ENCODE results near the gene DAPK3.

The DAPK3 gene

DNA sequence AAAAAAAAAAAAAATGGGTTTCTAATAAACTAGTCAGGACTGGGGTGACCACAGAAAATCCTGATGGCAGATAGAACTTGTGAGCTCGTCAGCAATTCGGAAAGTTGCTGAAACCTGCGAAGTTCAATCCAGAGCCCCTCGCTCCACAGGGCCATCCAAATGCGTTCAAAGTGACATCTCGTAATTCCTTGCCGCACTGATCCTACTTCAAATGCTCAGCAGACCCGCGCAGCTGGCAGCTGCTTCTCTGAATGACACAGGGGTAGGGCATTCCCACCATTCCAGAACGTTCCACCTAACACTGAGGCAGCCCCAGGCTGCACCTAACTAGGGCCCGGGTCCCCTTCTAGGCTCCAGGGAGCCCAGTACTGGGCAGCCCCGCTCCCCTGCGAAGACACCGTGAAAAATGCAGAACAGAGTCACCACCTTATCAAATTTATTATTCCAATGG, 4.8 kb upstream of the DAPK3 start:
- Histone ChIP-seq H3K27ac (ENCODE audit: extremely low read depth, low read depth, low read length) (no peak overlapping the region), H3K4me3 (ENCODE audit: low read depth, low read length) (no peak overlapping the region), H3K9me3 (ENCODE audit: control insufficient read depth, insufficient read depth, low read depth, low read length) (no peaks in the 10 kb centered on the region), H3K4me1 (ENCODE audit: control insufficient read depth, insufficient read depth, low read length) (no peaks in the 10 kb centered on the region), H3K36me3 (ENCODE audit: control insufficient read depth in 2 of 2, insufficient read depth in 1 of 2, low read length in 2 of 2) (peaks cover 18 to 55% of the 10 kb centered on the region in 2 experiments; a peak in 2 of 3 replicates)
- CTCF ChIA-PET: interaction anchor here (1.2 kb wide), 1 partner anchor 12 kb away, joined by 4 read pairs; no protein-coding TSS in a partner anchor
- POLR2A ChIA-PET: interaction anchor here (0.6 to 2.8 kb wide), 5 partner anchors 10 to 168 kb away, joined by 3 to 24 read pairs (median 4); partner anchors contain the start of genes EEF2 and NMRK2
- TF ChIP-seq ZBTB8A (tag by site-specific recombination; IDR thresholded peaks at IDR 0.05): no peak
- TF ChIP-seq GFI1B (tag by site-specific recombination; IDR thresholded peaks at IDR 0.05): no peak
- TF ChIP-seq, protein P1, sequence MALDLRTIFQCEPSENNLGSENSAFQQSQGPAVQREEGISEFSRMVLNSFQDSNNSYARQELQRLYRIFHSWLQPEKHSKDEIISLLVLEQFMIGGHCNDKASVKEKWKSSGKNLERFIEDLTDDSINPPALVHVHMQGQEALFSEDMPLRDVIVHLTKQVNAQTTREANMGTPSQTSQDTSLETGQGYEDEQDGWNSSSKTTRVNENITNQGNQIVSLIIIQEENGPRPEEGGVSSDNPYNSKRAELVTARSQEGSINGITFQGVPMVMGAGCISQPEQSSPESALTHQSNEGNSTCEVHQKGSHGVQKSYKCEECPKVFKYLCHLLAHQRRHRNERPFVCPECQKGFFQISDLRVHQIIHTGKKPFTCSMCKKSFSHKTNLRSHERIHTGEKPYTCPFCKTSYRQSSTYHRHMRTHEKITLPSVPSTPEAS (tag by site-specific recombination; IDR thresholded peaks at IDR 0.05): no peak
- TF ChIP-seq, protein P2, sequence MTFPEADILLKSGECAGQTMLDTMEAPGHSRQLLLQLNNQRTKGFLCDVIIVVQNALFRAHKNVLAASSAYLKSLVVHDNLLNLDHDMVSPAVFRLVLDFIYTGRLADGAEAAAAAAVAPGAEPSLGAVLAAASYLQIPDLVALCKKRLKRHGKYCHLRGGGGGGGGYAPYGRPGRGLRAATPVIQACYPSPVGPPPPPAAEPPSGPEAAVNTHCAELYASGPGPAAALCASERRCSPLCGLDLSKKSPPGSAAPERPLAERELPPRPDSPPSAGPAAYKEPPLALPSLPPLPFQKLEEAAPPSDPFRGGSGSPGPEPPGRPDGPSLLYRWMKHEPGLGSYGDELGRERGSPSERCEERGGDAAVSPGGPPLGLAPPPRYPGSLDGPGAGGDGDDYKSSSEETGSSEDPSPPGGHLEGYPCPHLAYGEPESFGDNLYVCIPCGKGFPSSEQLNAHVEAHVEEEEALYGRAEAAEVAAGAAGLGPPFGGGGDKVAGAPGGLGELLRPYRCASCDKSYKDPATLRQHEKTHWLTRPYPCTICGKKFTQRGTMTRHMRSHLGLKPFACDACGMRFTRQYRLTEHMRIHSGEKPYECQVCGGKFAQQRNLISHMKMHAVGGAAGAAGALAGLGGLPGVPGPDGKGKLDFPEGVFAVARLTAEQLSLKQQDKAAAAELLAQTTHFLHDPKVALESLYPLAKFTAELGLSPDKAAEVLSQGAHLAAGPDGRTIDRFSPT (tag by site-specific recombination; IDR thresholded peaks at IDR 0.05): peak; percentile 51
- no peak for TF ChIP-seq ZNF510 (tag by site-specific recombination; IDR thresholded peaks at IDR 0.05; ENCODE audit: insufficient replicate concordance)
- TF ChIP-seq ZBTB21 (tag by site-specific recombination; IDR thresholded peaks at IDR 0.05): no peak
- TF ChIP-seq ZEB2 (tag by site-specific recombination; IDR thresholded peaks at IDR 0.05): no peak
- TF ChIP-seq ZNF2 (tag by site-specific recombination; IDR thresholded peaks at IDR 0.05): peak; percentile 63; the same call in 1 of the 2 replicates
- TF ChIP-seq, protein P3, sequence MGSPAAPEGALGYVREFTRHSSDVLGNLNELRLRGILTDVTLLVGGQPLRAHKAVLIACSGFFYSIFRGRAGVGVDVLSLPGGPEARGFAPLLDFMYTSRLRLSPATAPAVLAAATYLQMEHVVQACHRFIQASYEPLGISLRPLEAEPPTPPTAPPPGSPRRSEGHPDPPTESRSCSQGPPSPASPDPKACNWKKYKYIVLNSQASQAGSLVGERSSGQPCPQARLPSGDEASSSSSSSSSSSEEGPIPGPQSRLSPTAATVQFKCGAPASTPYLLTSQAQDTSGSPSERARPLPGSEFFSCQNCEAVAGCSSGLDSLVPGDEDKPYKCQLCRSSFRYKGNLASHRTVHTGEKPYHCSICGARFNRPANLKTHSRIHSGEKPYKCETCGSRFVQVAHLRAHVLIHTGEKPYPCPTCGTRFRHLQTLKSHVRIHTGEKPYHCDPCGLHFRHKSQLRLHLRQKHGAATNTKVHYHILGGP (tag by site-specific recombination; IDR thresholded peaks at IDR 0.05): no peak
- peak; percentile 66 for TF ChIP-seq ZBTB17 (tag by site-specific recombination; IDR thresholded peaks at IDR 0.05)
- TF ChIP-seq ZNF791 (tag by site-specific recombination; IDR thresholded peaks at IDR 0.05): no peak
- no peak for TF ChIP-seq SP7 (tag by site-specific recombination; IDR thresholded peaks at IDR 0.05)
- TF ChIP-seq, protein P4, sequence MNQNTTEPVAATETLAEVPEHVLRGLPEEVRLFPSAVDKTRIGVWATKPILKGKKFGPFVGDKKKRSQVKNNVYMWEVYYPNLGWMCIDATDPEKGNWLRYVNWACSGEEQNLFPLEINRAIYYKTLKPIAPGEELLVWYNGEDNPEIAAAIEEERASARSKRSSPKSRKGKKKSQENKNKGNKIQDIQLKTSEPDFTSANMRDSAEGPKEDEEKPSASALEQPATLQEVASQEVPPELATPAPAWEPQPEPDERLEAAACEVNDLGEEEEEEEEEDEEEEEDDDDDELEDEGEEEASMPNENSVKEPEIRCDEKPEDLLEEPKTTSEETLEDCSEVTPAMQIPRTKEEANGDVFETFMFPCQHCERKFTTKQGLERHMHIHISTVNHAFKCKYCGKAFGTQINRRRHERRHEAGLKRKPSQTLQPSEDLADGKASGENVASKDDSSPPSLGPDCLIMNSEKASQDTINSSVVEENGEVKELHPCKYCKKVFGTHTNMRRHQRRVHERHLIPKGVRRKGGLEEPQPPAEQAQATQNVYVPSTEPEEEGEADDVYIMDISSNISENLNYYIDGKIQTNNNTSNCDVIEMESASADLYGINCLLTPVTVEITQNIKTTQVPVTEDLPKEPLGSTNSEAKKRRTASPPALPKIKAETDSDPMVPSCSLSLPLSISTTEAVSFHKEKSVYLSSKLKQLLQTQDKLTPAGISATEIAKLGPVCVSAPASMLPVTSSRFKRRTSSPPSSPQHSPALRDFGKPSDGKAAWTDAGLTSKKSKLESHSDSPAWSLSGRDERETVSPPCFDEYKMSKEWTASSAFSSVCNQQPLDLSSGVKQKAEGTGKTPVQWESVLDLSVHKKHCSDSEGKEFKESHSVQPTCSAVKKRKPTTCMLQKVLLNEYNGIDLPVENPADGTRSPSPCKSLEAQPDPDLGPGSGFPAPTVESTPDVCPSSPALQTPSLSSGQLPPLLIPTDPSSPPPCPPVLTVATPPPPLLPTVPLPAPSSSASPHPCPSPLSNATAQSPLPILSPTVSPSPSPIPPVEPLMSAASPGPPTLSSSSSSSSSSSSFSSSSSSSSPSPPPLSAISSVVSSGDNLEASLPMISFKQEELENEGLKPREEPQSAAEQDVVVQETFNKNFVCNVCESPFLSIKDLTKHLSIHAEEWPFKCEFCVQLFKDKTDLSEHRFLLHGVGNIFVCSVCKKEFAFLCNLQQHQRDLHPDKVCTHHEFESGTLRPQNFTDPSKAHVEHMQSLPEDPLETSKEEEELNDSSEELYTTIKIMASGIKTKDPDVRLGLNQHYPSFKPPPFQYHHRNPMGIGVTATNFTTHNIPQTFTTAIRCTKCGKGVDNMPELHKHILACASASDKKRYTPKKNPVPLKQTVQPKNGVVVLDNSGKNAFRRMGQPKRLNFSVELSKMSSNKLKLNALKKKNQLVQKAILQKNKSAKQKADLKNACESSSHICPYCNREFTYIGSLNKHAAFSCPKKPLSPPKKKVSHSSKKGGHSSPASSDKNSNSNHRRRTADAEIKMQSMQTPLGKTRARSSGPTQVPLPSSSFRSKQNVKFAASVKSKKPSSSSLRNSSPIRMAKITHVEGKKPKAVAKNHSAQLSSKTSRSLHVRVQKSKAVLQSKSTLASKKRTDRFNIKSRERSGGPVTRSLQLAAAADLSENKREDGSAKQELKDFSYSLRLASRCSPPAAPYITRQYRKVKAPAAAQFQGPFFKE (tag by site-specific recombination; IDR thresholded peaks at IDR 0.05; ENCODE audit: borderline replicate concordance): no peak
- TF ChIP-seq, protein P5, sequence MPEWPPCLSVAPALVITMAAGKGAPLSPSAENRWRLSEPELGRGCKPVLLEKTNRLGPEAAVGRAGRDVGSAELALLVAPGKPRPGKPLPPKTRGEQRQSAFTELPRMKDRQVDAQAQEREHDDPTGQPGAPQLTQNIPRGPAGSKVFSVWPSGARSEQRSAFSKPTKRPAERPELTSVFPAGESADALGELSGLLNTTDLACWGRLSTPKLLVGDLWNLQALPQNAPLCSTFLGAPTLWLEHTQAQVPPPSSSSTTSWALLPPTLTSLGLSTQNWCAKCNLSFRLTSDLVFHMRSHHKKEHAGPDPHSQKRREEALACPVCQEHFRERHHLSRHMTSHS (tag by site-specific recombination; IDR thresholded peaks at IDR 0.05): no peak
- TF ChIP-seq ZBTB7A (tag by site-specific recombination; IDR thresholded peaks at IDR 0.05; ENCODE audit: low read depth): no peak
- TF ChIP-seq, protein P6, sequence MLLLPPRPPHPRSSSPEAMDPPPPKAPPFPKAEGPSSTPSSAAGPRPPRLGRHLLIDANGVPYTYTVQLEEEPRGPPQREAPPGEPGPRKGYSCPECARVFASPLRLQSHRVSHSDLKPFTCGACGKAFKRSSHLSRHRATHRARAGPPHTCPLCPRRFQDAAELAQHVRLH (tag by site-specific recombination; IDR thresholded peaks at IDR 0.05): no peak
- TF ChIP-seq, protein P7, sequence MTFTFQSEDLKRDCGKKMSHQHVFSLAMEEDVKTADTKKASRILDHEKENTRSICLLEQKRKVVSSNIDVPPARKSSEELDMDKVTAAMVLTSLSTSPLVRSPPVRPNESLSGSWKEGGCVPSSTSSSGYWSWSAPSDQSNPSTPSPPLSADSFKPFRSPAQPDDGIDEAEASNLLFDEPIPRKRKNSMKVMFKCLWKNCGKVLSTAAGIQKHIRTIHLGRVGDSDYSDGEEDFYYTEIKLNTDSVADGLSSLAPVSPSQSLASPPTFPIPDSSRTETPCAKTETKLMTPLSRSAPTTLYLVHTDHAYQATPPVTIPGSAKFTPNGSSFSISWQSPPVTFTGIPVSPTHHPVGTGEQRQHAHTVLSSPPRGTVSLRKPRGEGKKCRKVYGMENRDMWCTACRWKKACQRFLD (tag by site-specific recombination; IDR thresholded peaks at IDR 0.05): no peak
- TF ChIP-seq ZNF600 (tag by site-specific recombination; IDR thresholded peaks at IDR 0.05): peak; percentile 95
- no peak for TF ChIP-seq ZNF626 (tag by site-specific recombination; IDR thresholded peaks at IDR 0.05)
- TF ChIP-seq ZNF776 (tag by site-specific recombination; IDR thresholded peaks at IDR 0.05; ENCODE audit: borderline replicate concordance): no peak
- TF ChIP-seq, protein P8, sequence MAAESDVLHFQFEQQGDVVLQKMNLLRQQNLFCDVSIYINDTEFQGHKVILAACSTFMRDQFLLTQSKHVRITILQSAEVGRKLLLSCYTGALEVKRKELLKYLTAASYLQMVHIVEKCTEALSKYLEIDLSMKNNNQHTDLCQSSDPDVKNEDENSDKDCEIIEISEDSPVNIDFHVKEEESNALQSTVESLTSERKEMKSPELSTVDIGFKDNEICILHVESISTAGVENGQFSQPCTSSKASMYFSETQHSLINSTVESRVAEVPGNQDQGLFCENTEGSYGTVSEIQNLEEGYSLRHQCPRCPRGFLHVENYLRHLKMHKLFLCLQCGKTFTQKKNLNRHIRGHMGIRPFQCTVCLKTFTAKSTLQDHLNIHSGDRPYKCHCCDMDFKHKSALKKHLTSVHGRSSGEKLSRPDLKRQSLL (tag by site-specific recombination; IDR thresholded peaks at IDR 0.05): no peak
- no peak for TF ChIP-seq ZBTB20 (tag by site-specific recombination; IDR thresholded peaks at IDR 0.05)
